GM13977 (cell line): ENCODE measurements around the gene NME2.

Experiments used
- DNase-seq: peaks from one replicate; pipeline ENCODE4 v3.0.0; 2012; ENCODE audit warnings: low spot score
- CTCF ChIP-seq: IDR thresholded peaks from 2 replicates; pipeline ENCODE4 v1.5.1; 2012; ENCODE audit warnings: mild to moderate bottlenecking, control low read depth; ENCODE audit not compliant: insufficient read depth; ENCODE audit errors: extremely low read depth, missing control alignments
- in situ Hi-C: fragments of 300-500 bp; cut with MboI; formaldehyde crosslinking; loops from one replicate; pipeline ENCODE4 v1.12.0; 2022; ENCODE audit warnings: low sequenced_read_pairs, low pct_unique_long_range_greater_than_20kb, mixed read lengths, inconsistent platforms; ENCODE audit not compliant: unreplicated experiment

The NME2 gene

GRCh38 chr17:51185763-51186332 lies 19.6 kb downstream of the NME2 start:
- in situ Hi-C loops = no loop called here
- TF ChIP-seq CTCF = no peak
- no peak for DNase-seq

- DNase-seq = no peak
- in situ Hi-C loops = no loop called here
- no peak for TF ChIP-seq CTCF
Measured at GRCh38 chr17:51188271-51188833, 22.1 kb downstream of the NME2 start.

GRCh38 chr17:51189162-51189561 lies 23.0 kb downstream of the NME2 start:
- no peak for TF ChIP-seq CTCF
- in situ Hi-C loops = no loop called here
- DNase-seq = no peak

GRCh38 chr17:51189628-51190027 lies 23.4 kb downstream of the NME2 start:
- no peak for TF ChIP-seq CTCF
- DNase-seq = no peak
- in situ Hi-C loops = no loop called here

- no peak for DNase-seq
- in situ Hi-C loops = no loop called here
- no peak for TF ChIP-seq CTCF
Measured at GRCh38 chr17:51191895-51192294, 25.7 kb downstream of the NME2 start.

- in situ Hi-C loops = no loop called here
- no peak for DNase-seq
- TF ChIP-seq CTCF = no peak
Measured at GRCh38 chr17:51197754-51198153, 31.5 kb downstream of the NME2 start.
